Activated CD8-positive, alpha-beta memory T cell treated with anti-CD3 and anti-CD28 coated beads, Interleukin-2, amount 50 U/mL, for 1 hour (primary cell): ENCODE data around the gene PIK3R1.
"Not testable (repeated sequence)": the region's sequence is repeated elsewhere in the genome, so short reads cannot be mapped to it uniquely, and the experiment has no call there.

Experiments
- DNase-seq: peaks from one replicate; pipeline ENCODE4 v3.0.0-alpha.2; 2020; ENCODE audit errors: extremely low read depth

The PIK3R1 gene

GRCh38 chr5:68226546-68227073, 11.1 kb downstream of the PIK3R1 start:
- no peak for DNase-seq

DNA sequence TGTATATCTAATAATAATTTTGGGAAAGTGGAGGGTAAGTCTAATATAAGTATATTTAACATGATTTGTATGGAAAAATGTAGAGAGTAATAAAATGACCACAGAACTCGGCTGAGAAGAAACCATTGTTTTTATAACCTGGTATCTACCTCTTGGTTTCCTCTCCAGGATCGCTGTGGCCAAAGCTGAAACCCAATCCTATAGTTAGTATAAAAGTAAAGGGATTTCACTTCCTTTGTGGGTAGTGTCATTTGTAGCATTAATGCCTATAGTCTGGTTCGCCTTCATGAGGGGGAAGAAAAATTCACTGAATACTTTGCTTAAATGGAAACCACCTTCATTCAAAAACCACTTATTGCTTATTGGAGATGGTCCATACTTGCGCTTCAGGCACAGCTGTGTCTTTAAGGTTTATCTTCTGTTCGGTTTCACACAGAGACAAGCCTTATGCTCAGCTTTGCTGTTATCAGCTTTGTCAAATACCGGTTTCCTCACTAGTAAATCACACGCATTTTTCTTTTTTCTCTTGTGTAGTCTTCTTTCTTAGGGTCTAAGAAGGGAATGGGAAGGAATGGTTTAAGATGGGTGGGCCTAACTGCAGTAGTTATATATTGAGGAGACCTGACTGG, 12.1 kb downstream of the PIK3R1 start:
- no peak for DNase-seq

GRCh38 chr5:68229416-68229815, 13.9 kb downstream of the PIK3R1 start:
- no peak for DNase-seq

- no peak for DNase-seq
Measured at GRCh38 chr5:68230285-68230684, 14.7 kb downstream of the PIK3R1 start.

- no peak for DNase-seq
Measured at GRCh38 chr5:68231414-68232076, 16.0 kb downstream of the PIK3R1 start.

- no peak for DNase-seq
Measured at GRCh38 chr5:68232277-68232676, 16.7 kb downstream of the PIK3R1 start.

DNA sequence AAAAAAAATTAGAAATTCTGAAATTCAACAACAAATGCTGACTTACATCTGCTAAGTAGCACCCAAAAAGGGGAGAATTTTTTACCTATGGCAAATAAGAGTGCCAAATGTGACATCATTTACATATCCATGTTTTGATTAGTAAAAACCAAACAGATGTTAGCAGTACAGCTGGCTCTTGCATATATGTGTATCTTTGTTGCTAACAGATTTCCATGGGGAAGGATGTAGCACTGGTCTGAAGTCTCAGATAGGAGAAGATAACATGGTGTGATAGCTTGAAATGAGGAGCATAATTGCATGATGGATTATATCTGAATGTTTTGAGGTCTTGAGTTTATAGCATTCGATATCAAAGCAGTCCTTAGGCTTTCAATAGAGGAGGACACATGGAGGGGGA, 17.5 kb downstream of the PIK3R1 start:
- no peak for DNase-seq

DNA sequence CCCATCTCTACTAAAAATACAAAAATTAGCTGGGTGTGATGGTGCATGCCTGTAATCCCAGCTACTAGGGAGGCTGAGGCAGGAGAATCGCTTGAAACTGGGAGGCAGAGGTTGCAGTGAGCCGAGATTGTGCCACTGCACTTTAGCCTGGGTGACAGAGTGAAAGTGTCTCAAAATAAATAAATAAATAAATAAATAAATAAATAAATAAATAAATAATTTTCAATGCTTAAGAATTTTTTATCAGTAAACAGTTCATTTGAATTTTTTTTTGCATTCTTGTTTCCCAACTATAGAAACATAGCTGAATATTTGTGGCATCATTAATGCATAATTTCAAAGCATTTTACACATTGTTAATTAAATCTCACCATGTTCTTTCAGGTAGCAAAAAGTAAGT, 19.7 kb downstream of the PIK3R1 start:
- DNase-seq = not testable (repeated sequence)

- no peak for DNase-seq
Measured at GRCh38 chr5:68237715-68238114, 22.2 kb downstream of the PIK3R1 start.

DNA sequence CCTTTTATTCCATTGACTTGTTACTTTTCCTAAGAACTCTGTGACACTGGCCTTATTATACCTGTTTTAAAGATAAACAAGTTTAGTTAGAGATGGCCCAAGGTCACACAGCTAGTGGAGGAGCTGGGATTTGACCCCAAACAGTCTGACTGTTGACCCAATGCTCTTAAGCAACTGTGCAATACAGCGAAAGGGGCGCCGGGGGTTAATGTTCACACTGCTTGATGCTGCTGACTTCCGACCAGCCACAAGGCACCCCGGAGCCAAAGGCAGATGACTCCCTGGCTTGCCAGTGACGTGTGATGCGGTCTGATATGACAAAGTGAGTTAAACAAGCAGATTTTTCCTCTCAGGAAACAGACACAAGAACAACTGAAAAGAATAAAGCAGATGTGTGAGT, 23.9 kb downstream of the PIK3R1 start:
- DNase-seq = peak; percentile 91

GRCh38 chr5:68240202-68240601, 24.6 kb downstream of the PIK3R1 start:
- no peak for DNase-seq

- no peak for DNase-seq
Measured at GRCh38 chr5:68240771-68241170, 25.2 kb downstream of the PIK3R1 start.

GRCh38 chr5:68242743-68243142, 27.2 kb downstream of the PIK3R1 start:
- no peak for DNase-seq

- no peak for DNase-seq
Measured at GRCh38 chr5:68243251-68243650, 27.7 kb downstream of the PIK3R1 start.

DNA sequence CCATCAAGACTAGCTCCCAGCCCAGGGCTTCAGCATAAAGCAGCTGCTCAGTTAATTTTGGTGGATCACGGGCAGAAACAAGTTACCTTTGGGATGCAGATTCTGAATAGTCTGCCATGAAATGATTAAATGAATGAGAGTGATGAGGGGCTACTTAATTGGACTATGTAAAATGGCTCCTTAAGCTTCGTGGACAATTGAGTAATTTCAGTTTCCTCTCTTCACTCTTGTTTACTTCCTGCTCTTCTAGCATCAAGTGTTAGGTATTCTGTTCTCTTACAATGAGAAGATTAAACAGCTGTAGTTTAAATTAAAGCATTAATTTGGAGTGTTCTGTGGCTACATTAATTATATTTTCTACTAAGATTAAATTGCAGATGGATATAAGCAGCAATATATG, 28.1 kb downstream of the PIK3R1 start:
- DNase-seq = no peak

DNA sequence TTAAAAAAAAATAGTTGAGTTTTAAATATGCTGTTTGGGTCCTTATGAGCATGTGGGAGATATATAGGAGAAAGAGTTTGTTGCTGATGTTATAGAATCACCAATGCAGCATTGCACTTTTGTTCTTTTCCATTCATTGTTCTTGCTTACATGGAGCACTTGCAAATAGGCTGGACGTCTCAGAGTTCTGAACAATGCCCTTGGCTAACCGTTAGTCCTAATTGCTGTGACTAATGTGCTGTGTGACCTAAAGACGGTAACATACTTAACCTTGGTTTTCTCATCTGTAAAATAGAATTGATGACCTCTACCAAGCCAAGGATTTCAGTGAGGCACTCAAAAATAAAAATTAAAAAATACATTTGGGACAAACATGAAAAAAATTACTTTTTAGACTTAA, 29.8 kb downstream of the PIK3R1 start:
- no peak for DNase-seq

DNA sequence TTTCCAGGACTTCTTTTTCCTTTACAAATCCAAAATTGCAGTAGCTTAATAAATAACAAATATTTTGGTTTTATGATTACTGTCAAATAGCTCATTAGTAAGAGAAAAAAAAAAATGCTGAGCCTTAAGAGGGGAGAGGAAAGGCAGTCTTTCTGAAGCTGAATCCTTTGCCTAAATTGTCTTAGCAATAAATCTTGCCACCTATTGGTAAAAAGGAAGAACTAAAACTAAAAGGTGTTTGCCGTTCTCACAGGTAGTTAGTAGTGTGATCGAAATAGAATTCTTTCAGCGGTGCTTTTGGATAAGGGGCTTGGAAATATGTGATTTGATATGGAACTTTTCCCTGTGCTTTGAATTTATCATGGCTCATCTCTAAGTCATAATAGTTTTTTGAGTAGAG, 31.2 kb downstream of the PIK3R1 start:
- no peak for DNase-seq

DNA sequence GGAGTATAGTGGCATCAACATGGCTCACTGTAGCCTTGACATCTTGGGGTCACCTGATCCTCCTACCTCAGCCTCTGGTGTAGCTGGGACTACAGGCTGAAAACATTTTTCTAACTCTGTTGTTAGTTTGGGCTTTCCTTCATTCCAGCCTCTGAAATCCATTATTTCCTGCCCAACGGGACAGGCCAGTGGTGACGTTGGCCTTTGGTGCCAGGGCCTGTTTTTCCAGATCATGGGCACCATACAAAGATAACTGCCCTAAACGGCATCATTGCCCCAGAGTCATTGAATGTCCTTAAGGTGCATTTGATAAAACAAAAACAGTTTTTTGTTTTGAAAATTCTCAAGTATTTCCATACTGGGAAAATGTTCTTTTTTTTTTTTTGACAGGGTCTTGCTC, 32.1 kb downstream of the PIK3R1 start:
- no peak for DNase-seq

GRCh38 chr5:68248896-68249295, 33.3 kb downstream of the PIK3R1 start:
- no peak for DNase-seq

DNA sequence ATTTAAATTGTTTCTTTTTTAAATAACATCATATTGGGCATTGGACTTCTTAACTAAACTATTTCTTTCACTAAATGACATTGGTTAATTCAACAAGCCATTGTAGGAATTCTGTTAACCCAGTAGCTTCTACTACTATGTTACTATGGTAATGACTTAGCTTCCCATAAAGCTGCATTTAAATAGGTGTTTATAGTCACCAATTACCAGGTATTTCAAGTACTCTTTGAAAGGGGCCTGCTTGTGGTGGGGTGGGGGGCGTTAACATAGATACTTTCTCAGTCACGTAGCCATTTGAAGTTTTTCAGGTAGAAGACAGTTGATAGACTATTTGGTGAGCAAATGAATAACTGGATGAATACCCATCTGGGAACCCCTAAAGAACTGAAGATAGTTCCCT, 34.0 kb downstream of the PIK3R1 start:
- DNase-seq = no peak

GRCh38 chr5:68250661-68251298, 35.2 kb downstream of the PIK3R1 start:
- DNase-seq = no peak

DNA sequence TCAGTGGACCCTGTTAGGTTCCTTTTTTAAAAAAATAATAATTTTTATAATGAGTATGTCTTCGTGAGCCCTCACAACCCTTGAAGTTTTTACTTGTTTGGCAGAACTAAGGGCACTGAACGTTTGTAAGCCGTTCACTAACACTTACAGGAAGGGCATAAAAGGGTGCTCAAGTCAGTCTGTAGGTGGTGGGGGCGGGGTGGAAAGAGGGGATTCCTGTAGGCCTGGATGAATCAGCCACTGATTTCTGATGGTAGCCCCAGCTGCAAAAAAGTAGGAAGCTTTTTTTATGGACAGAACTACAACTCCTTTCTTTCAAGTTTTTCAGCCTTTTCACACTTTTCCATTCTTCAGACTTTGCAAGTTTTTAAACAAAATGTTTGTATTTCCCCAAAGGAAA, 35.8 kb downstream of the PIK3R1 start:
- no peak for DNase-seq
